Mesendoderm (in vitro differentiated cells): ENCODE measurements around the gene GTF3C4.

Experiments used
- DNase-seq: peaks from one replicate; pipeline ENCODE4 v3.0.0; 2013
- H2AK5ac ChIP-seq: 2 replicates; pipeline ENCODE4 v1.6.1; 2013; ENCODE audit warnings: low read length, inconsistent platforms
- H2BK120ac ChIP-seq: 2 replicates; pipeline ENCODE4 v1.6.1; 2013; ENCODE audit warnings: low read depth, mild to moderate bottlenecking, low read length, moderate library complexity, mixed read lengths
- H2BK15ac ChIP-seq: replicated peaks from 2 replicates; pipeline ENCODE4 v1.6.1; 2013; ENCODE audit warnings: low read depth, mild to moderate bottlenecking, moderate library complexity
- H2BK5ac ChIP-seq: 2 replicates; pipeline ENCODE4 v1.6.1; 2013; ENCODE audit warnings: low read length, inconsistent platforms
- H3K18ac ChIP-seq: 2 replicates; pipeline ENCODE4 v1.6.1; 2013; ENCODE audit warnings: mild to moderate bottlenecking, low read length, mixed read lengths
- H3K23ac ChIP-seq: one replicate; pipeline ENCODE4 v1.6.1; 2013; ENCODE audit warnings: low read length
- H3K27ac ChIP-seq: 2 replicates; pipeline ENCODE4 v1.5.1; 2013; ENCODE audit warnings: low read depth, mild to moderate bottlenecking, inconsistent platforms, low read length, moderate library complexity
- H3K27me3 ChIP-seq: 2 replicates; pipeline ENCODE4 v1.6.1; 2013; ENCODE audit warnings: low read length, control low read depth, mild to moderate bottlenecking, inconsistent platforms; ENCODE audit not compliant: insufficient read depth, poor library complexity
- H3K36me3 ChIP-seq: 2 replicates; pipeline ENCODE4 v1.6.1; 2013; ENCODE audit warnings: low read length, inconsistent platforms; ENCODE audit not compliant: control insufficient read depth, insufficient read depth
- H3K4ac ChIP-seq: one replicate; pipeline ENCODE4 v1.6.1; 2013; ENCODE audit warnings: low read depth, mild to moderate bottlenecking, low read length, moderate library complexity
- H3K4me1 ChIP-seq: 2 replicates; pipeline ENCODE4 v1.6.1; 2013; ENCODE audit warnings: low read depth, low read length, inconsistent platforms; ENCODE audit not compliant: control insufficient read depth
- H3K4me2 ChIP-seq: 2 replicates; pipeline ENCODE4 v1.6.1; 2013; ENCODE audit warnings: low read length
- H3K4me3 ChIP-seq: 2 replicates; pipeline ENCODE4 v1.5.1; 2013; ENCODE audit warnings: mild to moderate bottlenecking, low read length
- H3K56ac ChIP-seq: one replicate; pipeline ENCODE4 v1.6.1; 2013; ENCODE audit warnings: low read length
- H3K79me1 ChIP-seq: 2 replicates; pipeline ENCODE4 v1.6.1; 2013; ENCODE audit warnings: low read length, inconsistent platforms
- H3K79me2 ChIP-seq: 2 replicates; pipeline ENCODE4 v1.6.1; 2013; ENCODE audit warnings: mild to moderate bottlenecking, low read length; ENCODE audit not compliant: control insufficient read depth, insufficient read depth
- H3K9ac ChIP-seq: 2 replicates; pipeline ENCODE4 v1.6.1; 2013; ENCODE audit warnings: low read length, inconsistent platforms
- H4K5ac ChIP-seq: one replicate; pipeline ENCODE4 v1.6.1; 2013; ENCODE audit warnings: low read length
- H4K8ac ChIP-seq: one replicate; pipeline ENCODE4 v1.6.1; 2013; ENCODE audit warnings: low read depth, mild to moderate bottlenecking, control low read depth, low read length, moderate library complexity
- WGBS: extraction: QIAGEN DNeasy Blood & Tissue Kit; methylation state at CpG from one replicate; pipeline ENCODE4 v1.1.7; 2013; ENCODE audit warnings: low lambda C conversion rate, missing lambda C conversion rate; ENCODE audit not compliant: insufficient coverage; ENCODE audit errors: extremely low coverage; 5-methylcytosine and 5-hydroxymethylcytosine counted together

Gene GTF3C4

DNA sequence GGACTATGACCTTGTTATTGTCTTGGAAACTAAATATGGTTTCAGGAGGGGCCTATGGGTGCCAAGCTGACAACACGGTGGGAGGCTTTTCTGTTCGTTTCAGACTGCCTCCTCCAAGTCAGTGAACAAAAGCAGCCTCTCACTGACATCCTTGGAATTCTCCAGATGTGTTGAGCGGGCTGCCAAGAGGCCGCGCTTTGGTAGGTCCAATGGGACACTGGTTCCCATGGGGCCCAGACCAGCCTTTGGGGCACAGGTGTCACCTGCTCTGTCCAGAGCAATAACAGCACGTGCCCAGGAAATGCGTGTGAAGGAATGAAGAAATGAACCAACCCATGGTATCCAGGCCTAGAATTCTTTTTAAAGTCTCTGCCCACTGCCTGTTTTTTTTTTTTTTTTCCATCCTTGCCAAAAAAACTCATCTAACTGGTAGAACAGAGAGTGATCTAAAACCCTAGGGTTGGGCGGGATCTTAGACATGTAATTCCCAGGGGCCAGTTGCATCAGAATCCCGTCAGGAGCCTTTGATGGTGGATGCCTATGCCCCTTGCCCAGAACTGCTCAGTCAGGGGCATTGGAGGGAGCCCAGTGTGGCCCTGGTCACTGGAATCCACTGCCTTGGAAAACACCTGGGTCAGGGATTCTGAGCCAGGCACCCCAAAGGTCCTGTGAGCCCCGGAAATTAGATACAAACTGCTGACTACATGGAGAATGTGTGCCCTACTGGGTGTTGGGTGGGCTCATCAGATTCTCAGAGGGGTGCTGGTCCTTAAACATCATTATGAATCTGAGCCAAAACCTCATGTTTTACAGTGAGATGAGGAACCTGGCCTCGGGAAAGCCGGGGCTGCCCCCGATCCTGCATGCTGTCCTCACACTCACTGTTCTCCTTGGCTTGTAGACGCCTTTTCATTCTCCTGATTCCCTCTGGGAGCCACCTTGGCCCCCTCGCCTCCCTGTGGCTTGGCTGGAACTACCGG is 60.1 kb downstream of the GTF3C4 start:
- H3K4me1 ChIP-seq, result no peaks in the 10 kb centered on the region
- DNase-seq, result no peak
- no peak overlapping the region for H2BK120ac ChIP-seq
- H3K4me3 ChIP-seq, result no peak overlapping the region
- H3K79me2 ChIP-seq, result no peaks in the 10 kb centered on the region
- H4K5ac ChIP-seq, result no peak overlapping the region
- H2BK5ac ChIP-seq, result no peak overlapping the region
- H3K23ac ChIP-seq, result no peak overlapping the region
- H4K8ac ChIP-seq, result no peak overlapping the region
- no peak overlapping the region for H3K18ac ChIP-seq
- no peaks in the 10 kb centered on the region for H3K36me3 ChIP-seq
- no peaks in the 10 kb centered on the region for H3K79me1 ChIP-seq
- WGBS, result no CpG with 5 or more reads among the region's 16 CpGs
- H3K4ac ChIP-seq, result no peak overlapping the region
- H2BK15ac ChIP-seq, result no peak overlapping the region
- H3K56ac ChIP-seq, result no peak overlapping the region
- no peak overlapping the region for H3K9ac ChIP-seq
- H3K27me3 ChIP-seq, result no peaks in the 10 kb centered on the region
- no peak overlapping the region for H2AK5ac ChIP-seq
- H3K27ac ChIP-seq, result no peak overlapping the region
- no peak overlapping the region for H3K4me2 ChIP-seq

DNA sequence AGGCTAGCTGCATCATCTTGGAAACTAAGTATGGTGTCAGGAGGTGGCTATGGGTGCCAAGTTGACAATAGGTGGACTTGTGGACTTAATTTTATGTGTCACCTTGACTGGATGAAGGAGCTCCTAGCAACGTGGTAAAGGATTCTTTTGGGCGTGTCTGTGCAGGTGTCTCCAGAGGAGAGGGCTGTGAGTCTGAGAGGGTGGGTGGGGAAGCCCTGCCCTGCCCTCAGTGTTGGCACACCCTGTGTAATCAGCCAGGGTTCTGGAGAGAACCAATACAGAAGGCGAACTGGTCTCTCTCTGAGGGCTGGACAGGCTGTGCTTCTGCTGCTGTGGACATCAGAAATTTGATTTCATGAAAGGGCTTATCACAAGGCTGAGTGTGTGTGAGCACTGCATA is 61.0 kb downstream of the GTF3C4 start:
- Histone ChIP-seq H3K9ac (no peak overlapping the region), H3K4me1 (no peaks in the 10 kb centered on the region), H3K36me3 (no peaks in the 10 kb centered on the region), H3K4me2 (no peak overlapping the region), H4K5ac (no peak overlapping the region), H3K79me2 (no peaks in the 10 kb centered on the region), H2BK5ac (no peak overlapping the region), H3K23ac (no peak overlapping the region), H3K79me1 (no peaks in the 10 kb centered on the region), H3K56ac (no peak overlapping the region), H3K4ac (no peak overlapping the region), H3K18ac (no peak overlapping the region), H2BK15ac (no peak overlapping the region), H2AK5ac (no peak overlapping the region), H2BK120ac (no peak overlapping the region), H4K8ac (no peak overlapping the region), H3K27me3 (no peaks in the 10 kb centered on the region), H3K4me3 (no peak overlapping the region), H3K27ac (no peak overlapping the region)
- WGBS, result no CpG with 5 or more reads among the region's 3 CpGs
- DNase-seq, result no peak

- H3K79me1 ChIP-seq, result no peaks in the 10 kb centered on the region
- peak; percentile 21 for DNase-seq
Observed at GRCh38 chr9:132732326-132733259, 62.3 kb downstream of the GTF3C4 start.

GRCh38 chr9:132733260-132733815 is 63.1 kb downstream of the GTF3C4 start:
- Histone ChIP-seq H2AK5ac (no peak overlapping the region), H3K4ac (no peak overlapping the region), H3K36me3 (no peaks in the 10 kb centered on the region), H4K5ac (no peak overlapping the region), H2BK5ac (no peak overlapping the region), H4K8ac (no peak overlapping the region), H3K79me2 (no peaks in the 10 kb centered on the region), H3K27me3 (no peaks in the 10 kb centered on the region), H2BK15ac (no peak overlapping the region), H3K4me3 (no peak overlapping the region), H3K56ac (no peak overlapping the region), H2BK120ac (no peak overlapping the region), H3K18ac (no peak overlapping the region), H3K27ac (no peak overlapping the region), H3K4me2 (no peak overlapping the region), H3K23ac (no peak overlapping the region), H3K79me1 (no peaks in the 10 kb centered on the region), H3K9ac (no peak overlapping the region), H3K4me1 (no peaks in the 10 kb centered on the region)
- DNase-seq, result no peak
- WGBS, result no CpG with 5 or more reads among the region's 22 CpGs

More at GRCh38 chr9:132732326-132733259, 62.3 kb downstream of the GTF3C4 start:
- no peaks in the 10 kb centered on the region for H3K79me2 ChIP-seq
- H2BK120ac ChIP-seq, result no peak overlapping the region
- H3K27ac ChIP-seq, result no peak overlapping the region
- H2BK15ac ChIP-seq, result no peak overlapping the region
- H4K5ac ChIP-seq, result no peak overlapping the region
- H3K9ac ChIP-seq, result no peak overlapping the region
- H3K56ac ChIP-seq, result no peak overlapping the region
- no peaks in the 10 kb centered on the region for H3K36me3 ChIP-seq
- no peak overlapping the region for H3K4ac ChIP-seq
- H3K23ac ChIP-seq, result no peak overlapping the region
- no peak overlapping the region for H3K18ac ChIP-seq
- H3K27me3 ChIP-seq, result no peaks in the 10 kb centered on the region
- no peak overlapping the region for H2AK5ac ChIP-seq
- H4K8ac ChIP-seq, result no peak overlapping the region
- no peaks in the 10 kb centered on the region for H3K4me1 ChIP-seq
- H2BK5ac ChIP-seq, result no peak overlapping the region
- no peak overlapping the region for H3K4me3 ChIP-seq
- WGBS, result no CpG with 5 or more reads among the region's 17 CpGs
- no peak overlapping the region for H3K4me2 ChIP-seq

GRCh38 chr9:132739710-132740310 is 69.5 kb downstream of the GTF3C4 start:
- no peak overlapping the region for H2BK120ac ChIP-seq
- no peak overlapping the region for H3K27ac ChIP-seq
- no peak overlapping the region for H3K9ac ChIP-seq
- H4K5ac ChIP-seq, result no peak overlapping the region
- H3K4ac ChIP-seq, result no peak overlapping the region
- WGBS, result no CpG with 5 or more reads among the region's 9 CpGs
- no peak overlapping the region for H3K23ac ChIP-seq
- H3K79me1 ChIP-seq, result no peaks in the 10 kb centered on the region
- H3K79me2 ChIP-seq, result no peaks in the 10 kb centered on the region
- no peak overlapping the region for H2BK5ac ChIP-seq
- H3K27me3 ChIP-seq, result peaks cover 22% of the 10 kb centered on the region
- no peak for DNase-seq
- H3K4me3 ChIP-seq, result no peak overlapping the region
- no peak overlapping the region for H3K18ac ChIP-seq
- H2BK15ac ChIP-seq, result no peak overlapping the region
- H4K8ac ChIP-seq, result no peak overlapping the region
- no peaks in the 10 kb centered on the region for H3K36me3 ChIP-seq
- no peak overlapping the region for H3K4me2 ChIP-seq
- no peaks in the 10 kb centered on the region for H3K4me1 ChIP-seq
- H2AK5ac ChIP-seq, result no peak overlapping the region
- H3K56ac ChIP-seq, result no peak overlapping the region
